ENCODE measurements around the gene DLGAP4. TPM values are rescaled to one million over a fixed set of nuclear protein-coding genes. Genes with fewer than 3 reads are reported as not detected.
A peak's percentile ranks its signal among the peaks of the same experiment; 100 is the strongest.

Gene DLGAP4
- total and polyA plus RNA-seq, 9 of the 15 experiments (the other 6 are each of a cell fraction or from before 2014, with no cell fraction given) = 0.31 to 34.1 (median 4.5) TPM

DNA sequence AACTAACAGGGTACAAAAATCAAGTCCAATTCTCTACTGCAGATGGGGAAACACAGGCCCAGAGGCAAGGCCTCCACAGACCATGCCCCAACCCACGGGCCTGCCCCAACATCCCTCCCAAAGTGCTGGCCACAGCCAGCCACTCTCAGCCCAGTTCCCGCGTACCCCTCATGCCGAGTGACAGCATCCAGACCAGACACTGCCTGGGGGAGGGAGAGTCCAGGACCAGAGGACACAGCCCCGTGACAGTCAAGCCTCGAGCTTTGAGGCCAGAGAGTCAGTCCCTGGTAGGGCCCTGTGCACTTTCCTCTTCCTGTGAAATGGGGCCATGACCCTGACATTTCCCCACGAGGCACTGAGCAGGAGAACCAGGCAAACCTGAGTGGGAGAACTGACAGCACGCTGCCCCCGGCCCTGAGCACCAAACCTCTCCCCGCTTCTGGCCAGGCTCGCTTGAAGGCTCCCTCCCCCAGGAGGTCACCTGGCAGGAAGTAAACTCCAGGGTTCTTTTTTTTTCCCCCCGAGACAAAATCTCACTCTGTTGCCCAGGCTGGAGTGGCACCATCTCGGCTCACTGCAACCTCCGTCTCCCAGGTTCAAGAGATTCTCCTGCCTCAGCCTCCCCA, 240.1 kb downstream of the DLGAP4 start (continued):
- TF ChIP-seq FOSL1 (tag; conservative IDR thresholded peaks at IDR 0.05) (no peak), ZNF263 (CRISPR knock-in tag; IDR thresholded peaks at IDR 0.05; ENCODE audit: borderline replicate concordance) (no peak), TAF7 (tag; IDR thresholded peaks at IDR 0.05) (no peak), PML (IDR thresholded peaks at IDR 0.05; ENCODE audit: low read length) (no peak), HCFC1 (IDR thresholded peaks at IDR 0.05; ENCODE audit: low read depth, low read length) (no peak), FOXM1 (IDR thresholded peaks at IDR 0.05; ENCODE audit: low read depth) (no peak), FOXM1 (CRISPR knock-in tag; IDR thresholded peaks at IDR 0.05; ENCODE audit: low read depth) (no peak), POLR2A (conservative IDR thresholded peaks at IDR 0.05) (no peak), POLR3A (IDR thresholded peaks at IDR 0.05; ENCODE audit: borderline replicate concordance, extremely low read depth, insufficient read depth, insufficient read length) (no peak)

DNA sequence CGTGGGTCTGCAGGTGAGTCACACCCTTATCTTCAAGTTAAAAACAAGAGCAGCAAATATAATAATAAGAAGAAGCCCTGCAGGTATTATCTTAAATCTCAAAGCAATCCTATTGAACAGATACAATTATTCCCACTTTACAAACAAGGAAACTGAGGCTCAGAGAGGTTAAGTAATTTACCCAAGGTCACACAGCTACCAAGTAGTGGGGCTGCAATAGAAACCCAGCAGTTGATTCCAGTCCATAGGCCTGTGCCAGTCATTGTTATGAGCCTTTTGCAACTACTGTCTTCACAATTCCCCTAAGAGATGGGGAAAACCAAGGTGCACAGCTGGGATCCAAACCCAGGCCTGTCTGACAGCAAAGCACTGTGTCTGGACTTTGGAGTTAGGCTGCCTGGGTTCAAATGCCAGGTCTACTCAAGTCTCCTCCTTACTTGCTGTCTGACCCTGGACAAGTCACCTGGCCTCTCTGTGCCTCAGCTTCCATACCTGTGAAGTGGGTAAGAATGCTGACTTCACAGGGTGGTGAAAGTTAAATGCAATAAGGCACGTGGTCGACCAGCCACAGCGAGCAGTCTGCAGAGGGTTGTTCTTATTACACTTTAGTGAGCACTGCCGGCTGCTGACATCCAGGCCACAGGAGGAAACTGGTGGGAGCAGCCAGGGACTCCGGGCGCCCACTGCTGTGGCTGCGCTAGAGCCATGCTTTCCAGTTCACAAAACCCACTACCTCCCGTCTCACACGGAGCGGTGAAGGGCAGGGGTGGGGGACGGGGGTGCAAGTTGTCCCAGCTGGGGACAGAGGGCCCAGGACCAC, 241.3 kb downstream of the DLGAP4 start:
- Histone ChIP-seq H3K27me3 (ENCODE audit: control insufficient read depth in 2 of 2, insufficient read depth in 2 of 2, low read length in 2 of 2) (no peaks in the 10 kb centered on the region), H3K9me1 (ENCODE audit: control insufficient read depth, insufficient read depth, low read length) (no peaks in the 10 kb centered on the region), H3K9ac (ENCODE audit: insufficient read depth in 1 of 2, low read depth in 2 of 2, low read length in 2 of 2) (no peak overlapping the region), H3K4me2 (ENCODE audit: insufficient read depth, low read length) (no peak overlapping the region), H4K20me1 (replicated peaks; ENCODE audit: control insufficient read depth, insufficient read depth, low read length) (no peaks in the 10 kb centered on the region), H3K36me3 (ENCODE audit: control insufficient read depth, insufficient read depth, low read length) (no peaks in the 10 kb centered on the region), H2AFZ (ENCODE audit: low read depth, low read length) (no peak overlapping the region), H3K79me2 (ENCODE audit: control insufficient read depth, insufficient read depth, low read length) (no peaks in the 10 kb centered on the region), H3K27ac (ENCODE audit: extremely low read depth, low read depth, low read length) (no peak overlapping the region), H3K4me1 (replicated peaks in 1 of 2; ENCODE audit: control insufficient read depth in 2 of 2, insufficient read depth in 2 of 2, low read length in 2 of 2) (peaks cover 0 to 43% of the 10 kb centered on the region in 2 experiments; a peak in 3 of 5 replicates), H3K4me3 (no peak overlapping the region), H3K9me3 (replicated peaks; ENCODE audit: control insufficient read depth, insufficient read depth, low read depth, low read length) (no peaks in the 10 kb centered on the region)
- FAIRE-seq (peak; percentile 65), DNase-seq (ENCODE audit: extremely low read depth in 1 of 4, low spot score in 3 of 4) (no peak), ATAC-seq (no peak)
- ChIA-PET CTCF (ENCODE audit: low intra/inter-chr PET ratio) (no interaction called here), POLR2A (interaction anchor here (0.6 to 1.1 kb wide), 3 partner anchors 11 to 38 kb away, joined by 3 to 4 read pairs (median 4); no protein-coding TSS in a partner anchor)
- intact Hi-C loops (cut with micrococcal nuclease) (loop anchor here (10.0 kb wide), 1 partner anchor 113 kb away; no protein-coding TSS in a partner anchor), in situ Hi-C loops (cut with MboI) (loop anchor here (10.0 kb wide), 1 partner anchor 1473 kb away; no protein-coding TSS in a partner anchor)
- 53% methylated on average over 12 of the region's 12 CpGs for WGBS (ENCODE audit: insufficient coverage, low coverage, missing lambda C conversion rate)
- no TSS peak for BruUV-seq (replicated peaks)
- TF ChIP-seq ZNF175 (CRISPR knock-in tag; IDR thresholded peaks at IDR 0.05; ENCODE audit: low read depth) = no peak
- TF ChIP-seq BACH1 (tag; IDR thresholded peaks at IDR 0.05) = no peak
- no peak for TF ChIP-seq ATF1 (CRISPR knock-in tag; IDR thresholded peaks at IDR 0.05)
- TF ChIP-seq ATF1 (tag; IDR thresholded peaks at IDR 0.05) = no peak
- TF ChIP-seq, protein P1, sequence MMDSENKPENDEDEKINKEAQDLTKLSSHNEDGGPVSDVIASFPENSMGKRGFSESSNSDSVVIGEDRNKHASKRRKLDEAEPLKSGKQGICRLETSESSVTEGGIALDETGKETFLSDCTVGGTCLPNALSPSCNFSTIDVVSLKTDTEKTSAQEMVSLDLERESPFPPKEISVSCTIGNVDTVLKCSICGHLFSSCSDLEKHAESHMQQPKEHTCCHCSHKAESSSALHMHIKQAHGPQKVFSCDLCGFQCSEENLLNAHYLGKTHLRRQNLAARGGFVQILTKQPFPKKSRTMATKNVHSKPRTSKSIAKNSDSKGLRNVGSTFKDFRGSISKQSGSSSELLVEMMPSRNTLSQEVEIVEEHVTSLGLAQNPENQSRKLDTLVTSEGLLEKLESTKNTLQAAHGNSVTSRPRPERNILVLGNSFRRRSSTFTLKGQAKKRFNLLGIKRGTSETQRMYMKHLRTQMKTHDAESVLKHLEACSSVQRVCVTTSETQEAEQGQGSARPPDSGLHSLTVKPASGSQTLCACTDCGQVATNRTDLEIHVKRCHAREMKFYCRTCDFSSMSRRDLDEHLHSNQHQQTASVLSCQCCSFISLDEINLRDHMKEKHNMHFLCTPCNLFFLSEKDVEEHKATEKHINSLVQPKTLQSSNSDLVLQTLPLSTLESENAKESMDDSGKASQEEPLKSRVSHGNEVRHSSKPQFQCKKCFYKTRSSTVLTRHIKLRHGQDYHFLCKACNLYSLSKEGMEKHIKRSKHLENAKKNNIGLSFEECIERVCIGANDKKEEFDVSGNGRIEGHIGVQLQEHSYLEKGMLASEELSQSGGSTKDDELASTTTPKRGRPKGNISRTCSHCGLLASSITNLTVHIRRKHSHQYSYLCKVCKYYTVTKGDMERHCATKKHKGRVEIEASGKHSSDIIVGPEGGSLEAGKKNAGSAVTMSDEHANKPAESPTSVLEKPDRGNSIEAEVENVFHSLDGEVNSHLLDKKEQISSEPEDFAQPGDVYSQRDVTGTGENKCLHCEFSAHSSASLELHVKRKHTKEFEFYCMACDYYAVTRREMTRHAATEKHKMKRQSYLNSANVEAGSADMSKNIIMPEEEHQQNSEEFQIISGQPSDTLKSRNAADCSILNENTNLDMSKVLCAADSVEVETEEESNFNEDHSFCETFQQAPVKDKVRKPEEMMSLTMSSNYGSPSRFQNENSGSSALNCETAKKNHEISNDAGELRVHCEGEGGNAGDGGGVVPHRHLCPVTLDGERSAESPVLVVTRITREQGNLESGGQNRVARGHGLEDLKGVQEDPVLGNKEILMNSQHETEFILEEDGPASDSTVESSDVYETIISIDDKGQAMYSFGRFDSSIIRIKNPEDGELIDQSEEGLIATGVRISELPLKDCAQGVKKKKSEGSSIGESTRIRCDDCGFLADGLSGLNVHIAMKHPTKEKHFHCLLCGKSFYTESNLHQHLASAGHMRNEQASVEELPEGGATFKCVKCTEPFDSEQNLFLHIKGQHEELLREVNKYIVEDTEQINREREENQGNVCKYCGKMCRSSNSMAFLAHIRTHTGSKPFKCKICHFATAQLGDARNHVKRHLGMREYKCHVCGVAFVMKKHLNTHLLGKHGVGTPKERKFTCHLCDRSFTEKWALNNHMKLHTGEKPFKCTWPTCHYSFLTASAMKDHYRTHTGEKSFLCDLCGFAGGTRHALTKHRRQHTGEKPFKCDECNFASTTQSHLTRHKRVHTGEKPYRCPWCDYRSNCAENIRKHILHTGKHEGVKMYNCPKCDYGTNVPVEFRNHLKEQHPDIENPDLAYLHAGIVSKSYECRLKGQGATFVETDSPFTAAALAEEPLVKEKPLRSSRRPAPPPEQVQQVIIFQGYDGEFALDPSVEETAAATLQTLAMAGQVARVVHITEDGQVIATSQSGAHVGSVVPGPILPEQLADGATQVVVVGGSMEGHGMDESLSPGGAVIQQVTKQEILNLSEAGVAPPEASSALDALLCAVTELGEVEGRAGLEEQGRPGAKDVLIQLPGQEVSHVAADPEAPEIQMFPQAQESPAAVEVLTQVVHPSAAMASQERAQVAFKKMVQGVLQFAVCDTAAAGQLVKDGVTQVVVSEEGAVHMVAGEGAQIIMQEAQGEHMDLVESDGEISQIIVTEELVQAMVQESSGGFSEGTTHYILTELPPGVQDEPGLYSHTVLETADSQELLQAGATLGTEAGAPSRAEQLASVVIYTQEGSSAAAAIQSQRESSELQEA (IDR thresholded peaks at IDR 0.05; ENCODE audit: low read depth) = no peak

Data from K562 (cell line).